Tibial artery (tissue), 4 donors: ENCODE measurements around the gene TMEM240.
"Not testable (repeated sequence)": the region's sequence is repeated elsewhere in the genome, so short reads cannot be mapped to it uniquely, and the experiment has no call there.

ENCODE experiments used
- DNase-seq, 2 donors: peaks; one replicate each; pipeline ENCODE4 v3.0.0-alpha.2; 2019
- H3K27ac ChIP-seq, 2 donors: fragments of 200-600 bp; sonication (generic) in 1 of 2; 1 replicate in 1 of 2; 2 replicates in 1 of 2; pipeline ENCODE4 v1.5.1; 2018 to 2019; ENCODE audit warnings: mild to moderate bottlenecking in 1 of 2
- H3K27me3 ChIP-seq, 2 donors: fragments of 200-600 bp; sonication (generic) in 1 of 2; one replicate each; pipeline versions ENCODE4 v1.5.1 to v1.6.0; 2016 to 2019
- H3K36me3 ChIP-seq, 3 donors: fragments of 200-600 bp; sonication (generic) in 2 of 3; one replicate each; pipeline ENCODE4 v1.5.1; 2016 to 2019; ENCODE audit warnings: mild to moderate bottlenecking in 2 of 3
- H3K4me1 ChIP-seq, 4 donors: fragments of 200-600 bp; sonication (generic) in 2 of 4; 1 replicate in 3 of 4; 2 replicates in 1 of 4; pipeline ENCODE4 v1.5.1; 2016 to 2019
- H3K4me3 ChIP-seq, 2 donors: fragments of 200-600 bp; sonication (generic) in 1 of 2; 1 replicate in 1 of 2; 2 replicates in 1 of 2; pipeline ENCODE4 v1.5.1; 2018 to 2019; ENCODE audit warnings: mild to moderate bottlenecking in 2 of 2
- H3K9me3 ChIP-seq, 3 donors: fragments of 200-600 bp; sonication (generic) in 1 of 3; one replicate each; pipeline ENCODE4 v1.5.1; 2016 to 2019
- intact Hi-C: fragments of 100-400 bp; cut with DNase I; formaldehyde crosslinking; loops from one replicate; pipeline ENCODE4 v1.15.0; 2023; ENCODE audit warnings: low total_unique reads
- TF ChIP-seq, protein P1 (sequence below), 2 experiments: fragments of 200-600 bp in 1 of 2; fragments of 450-650 bp in 1 of 2; IDR thresholded peaks; one replicate each; pipeline ENCODE4 v1.5.1; 2017 to 2019; ENCODE audit warnings: antibody characterized with exemption in 2 of 2, mild to moderate bottlenecking in 1 of 2, moderate library complexity in 1 of 2

Gene TMEM240

DNA sequence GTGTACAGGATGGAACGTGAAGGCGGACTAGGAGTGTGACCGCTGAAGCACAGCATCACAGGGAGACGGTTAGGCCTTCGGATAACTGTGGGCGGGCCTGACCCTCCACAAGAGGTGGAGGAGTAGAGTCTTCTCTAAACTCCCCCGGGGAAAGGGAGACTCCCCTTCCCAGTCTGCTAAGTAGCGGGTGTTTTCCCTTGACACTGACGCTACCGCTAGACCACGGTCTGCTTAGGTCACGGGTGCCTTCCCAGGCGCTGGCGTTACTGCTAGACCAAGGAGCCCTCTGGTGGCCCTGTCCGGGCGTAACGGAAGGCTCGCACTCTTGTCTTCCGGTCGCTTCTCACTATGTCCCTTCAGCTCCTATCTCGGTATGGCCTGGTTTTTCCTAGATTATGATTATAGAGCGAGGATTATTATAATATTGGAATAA is 35.0 kb downstream of the TMEM240 start:
- peak in 1 of 2 donors; percentile 34 for DNase-seq
- intact Hi-C loops, result not testable (repeated sequence)
- peak overlapping the region; percentile 31 to 58 for H3K27ac ChIP-seq

DNA sequence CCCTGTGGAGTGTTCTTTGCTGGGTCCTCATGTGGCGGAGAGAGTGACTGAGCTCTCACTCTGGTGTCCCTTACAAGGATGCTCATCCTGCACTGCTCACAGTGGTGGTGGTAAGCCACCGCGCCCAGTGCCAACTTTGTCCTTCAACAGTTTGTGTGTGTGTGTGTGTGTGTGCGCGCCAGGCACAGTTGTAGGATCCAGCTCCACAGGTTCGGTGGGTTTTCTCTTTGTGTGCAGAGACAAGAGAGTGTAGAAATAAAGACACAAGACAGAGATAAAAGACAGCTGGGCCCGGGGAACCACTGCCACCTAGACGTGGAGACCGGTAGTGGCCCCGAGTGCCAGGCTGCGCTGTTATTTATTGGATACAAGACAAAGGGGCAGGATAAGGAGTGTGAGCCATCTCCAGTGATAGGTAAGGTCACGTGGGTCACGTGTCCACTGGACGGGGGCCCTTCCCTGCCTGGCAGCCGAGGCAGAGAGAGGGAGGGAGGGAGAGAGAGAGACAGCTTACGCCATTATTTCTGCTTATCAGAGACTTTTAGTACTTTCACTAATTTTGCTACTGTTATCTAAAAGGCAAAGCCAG is 35.6 kb downstream of the TMEM240 start:
- H3K4me3 ChIP-seq, result peak overlapping the region in 1 of 2 donors; percentile 9

More for the DNA sequence above, 35.0 kb downstream of the TMEM240 start:
- TF ChIP-seq, protein P1, sequence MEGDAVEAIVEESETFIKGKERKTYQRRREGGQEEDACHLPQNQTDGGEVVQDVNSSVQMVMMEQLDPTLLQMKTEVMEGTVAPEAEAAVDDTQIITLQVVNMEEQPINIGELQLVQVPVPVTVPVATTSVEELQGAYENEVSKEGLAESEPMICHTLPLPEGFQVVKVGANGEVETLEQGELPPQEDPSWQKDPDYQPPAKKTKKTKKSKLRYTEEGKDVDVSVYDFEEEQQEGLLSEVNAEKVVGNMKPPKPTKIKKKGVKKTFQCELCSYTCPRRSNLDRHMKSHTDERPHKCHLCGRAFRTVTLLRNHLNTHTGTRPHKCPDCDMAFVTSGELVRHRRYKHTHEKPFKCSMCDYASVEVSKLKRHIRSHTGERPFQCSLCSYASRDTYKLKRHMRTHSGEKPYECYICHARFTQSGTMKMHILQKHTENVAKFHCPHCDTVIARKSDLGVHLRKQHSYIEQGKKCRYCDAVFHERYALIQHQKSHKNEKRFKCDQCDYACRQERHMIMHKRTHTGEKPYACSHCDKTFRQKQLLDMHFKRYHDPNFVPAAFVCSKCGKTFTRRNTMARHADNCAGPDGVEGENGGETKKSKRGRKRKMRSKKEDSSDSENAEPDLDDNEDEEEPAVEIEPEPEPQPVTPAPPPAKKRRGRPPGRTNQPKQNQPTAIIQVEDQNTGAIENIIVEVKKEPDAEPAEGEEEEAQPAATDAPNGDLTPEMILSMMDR (IDR thresholded peaks at IDR 0.05), result peak; percentile 24 to 28
- H3K36me3 ChIP-seq, H3K9me3 ChIP-seq, H3K27me3 ChIP-seq: not testable (repeated sequence)
- Histone ChIP-seq H3K4me3 (peak overlapping the region in 1 of 2 donors; percentile 9), H3K4me1 (peaks cover 0 to 10% (median 0%) of the 10 kb centered on the region in 4 donors)

DNA sequence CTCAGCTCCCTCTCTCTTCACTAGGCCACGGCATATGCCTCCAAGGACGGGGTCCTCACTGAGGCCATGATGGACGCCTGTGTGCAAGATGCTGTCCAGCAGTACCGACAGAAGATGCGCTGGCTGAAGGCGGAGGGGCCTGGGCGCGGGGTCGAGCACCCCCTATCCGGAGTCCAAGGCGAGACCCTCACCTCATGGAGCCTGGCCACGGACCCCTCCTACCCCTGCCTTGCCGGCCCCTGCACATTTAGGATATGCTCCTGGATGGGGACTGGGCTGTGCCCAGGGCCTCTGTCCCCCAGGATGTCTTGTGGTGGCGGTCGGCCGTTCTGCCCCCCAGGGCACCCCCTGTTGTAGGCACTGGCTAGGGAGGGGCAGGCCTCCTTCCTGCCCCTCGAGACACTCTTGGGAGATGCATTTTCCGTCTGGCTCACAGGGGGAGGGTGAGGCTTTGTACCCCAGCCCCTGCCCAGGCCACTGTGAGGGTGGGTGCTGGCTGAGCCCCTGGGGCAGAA is 44.9 kb downstream of the TMEM240 start:
- H3K4me3 ChIP-seq, intact Hi-C loops, H3K27me3 ChIP-seq, H3K4me1 ChIP-seq, DNase-seq, H3K27ac ChIP-seq: not testable (repeated sequence)
- H3K36me3 ChIP-seq, result peaks cover 33 to 58% (median 53%) of the 10 kb centered on the region in 3 donors
- H3K9me3 ChIP-seq, result peaks cover 0 to 11% (median 9%) of the 10 kb centered on the region in 3 donors

More for the DNA sequence above, 35.6 kb downstream of the TMEM240 start:
- DNase-seq, result peak; percentile 57 to 74
- intact Hi-C loops, H3K9me3 ChIP-seq, H3K27me3 ChIP-seq, H3K36me3 ChIP-seq: not testable (repeated sequence)
- TF ChIP-seq, protein P1 (IDR thresholded peaks at IDR 0.05), result peak; percentile 54 to 56
- peak overlapping the region; percentile 31 to 58 for H3K27ac ChIP-seq
- H3K4me1 ChIP-seq, result peaks cover 0 to 10% (median 0%) of the 10 kb centered on the region in 4 donors

DNA sequence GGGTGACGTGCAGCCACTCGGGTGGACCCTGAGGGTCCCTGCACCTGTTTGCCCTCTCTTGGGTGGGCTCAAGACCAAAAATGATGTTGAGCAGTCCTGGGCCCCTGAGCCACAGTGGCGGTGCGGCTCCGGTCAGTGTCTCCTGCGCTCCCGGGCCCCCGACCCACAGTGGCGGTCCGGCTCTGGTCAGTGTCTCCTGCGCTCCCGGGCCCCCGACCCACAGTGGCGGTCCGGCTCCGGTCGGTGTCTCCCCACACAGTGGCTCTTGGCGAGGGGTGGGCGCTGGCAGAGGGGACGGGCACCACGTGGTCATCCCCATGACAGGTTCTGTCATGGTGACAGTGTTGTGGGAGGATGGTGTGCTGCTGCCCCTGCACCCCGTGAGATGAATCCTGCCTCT is 46.1 kb downstream of the TMEM240 start:
- H3K27ac ChIP-seq, H3K4me1 ChIP-seq, H3K27me3 ChIP-seq, intact Hi-C loops, H3K4me3 ChIP-seq, DNase-seq: not testable (repeated sequence)
- peaks cover 44 to 70% (median 64%) of the 10 kb centered on the region in 3 donors for H3K36me3 ChIP-seq
- peaks cover 0 to 11% (median 9%) of the 10 kb centered on the region in 3 donors for H3K9me3 ChIP-seq

DNA sequence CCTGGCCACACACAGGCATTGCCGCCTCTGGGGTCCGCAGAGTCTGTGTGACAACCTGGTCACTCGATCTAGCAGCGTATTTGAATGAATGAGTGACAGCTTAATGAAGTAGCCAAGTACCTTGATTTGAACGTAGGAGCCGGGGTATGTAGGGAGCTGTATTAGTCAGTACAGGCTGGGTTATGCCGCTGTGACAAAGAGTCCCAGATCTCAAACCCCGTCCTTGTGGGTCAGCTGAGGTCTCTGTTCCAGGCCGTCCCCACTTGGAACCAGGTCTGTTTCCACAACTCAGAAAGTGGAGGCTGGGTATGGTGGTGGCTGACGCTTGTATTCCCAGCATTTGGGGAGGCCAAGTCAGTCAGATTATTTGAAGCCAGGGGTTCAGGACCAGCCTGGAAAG is 48.8 kb downstream of the TMEM240 start:
- Histone ChIP-seq H3K4me1 (no peaks in the 10 kb centered on the region), H3K4me3 (no peak overlapping the region), H3K27me3 (no peaks in the 10 kb centered on the region), H3K36me3 (peaks cover 45 to 97% (median 89%) of the 10 kb centered on the region in 3 donors), H3K27ac (no peak overlapping the region), H3K9me3 (peaks cover 0 to 11% (median 9%) of the 10 kb centered on the region in 3 donors)
- intact Hi-C loops, result no loop called here
- no peak for DNase-seq
- TF ChIP-seq, protein P1 (IDR thresholded peaks at IDR 0.05), result no peak

DNA sequence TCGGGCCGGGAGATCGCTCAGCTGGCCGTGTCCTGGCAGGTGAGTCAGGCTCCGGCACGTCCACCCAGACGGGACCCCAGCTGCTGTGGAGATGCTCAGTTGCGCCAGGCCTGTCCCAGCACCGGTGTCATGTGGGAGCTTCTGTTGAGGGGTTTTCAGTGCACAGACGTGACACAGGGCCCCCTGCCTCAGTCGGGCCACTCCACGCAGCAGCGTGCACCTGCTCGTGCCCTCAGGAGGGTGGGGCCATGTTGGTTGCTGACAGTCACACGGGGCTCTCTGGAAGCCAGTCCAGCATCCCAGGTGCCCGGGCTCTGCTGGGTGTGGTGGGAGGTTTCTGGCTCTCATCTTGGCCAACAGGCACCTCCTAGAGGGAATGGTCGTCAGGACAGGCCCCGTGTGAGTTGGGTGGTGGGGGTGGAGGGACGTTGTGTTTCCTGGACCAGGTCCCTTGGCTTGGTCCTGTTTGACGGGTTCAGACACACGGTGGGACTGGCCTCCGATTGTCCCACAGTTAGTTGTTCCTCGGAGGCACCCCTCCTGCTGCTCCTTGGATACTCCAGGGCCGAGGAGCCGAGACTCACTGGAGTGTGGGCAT is 49.7 kb downstream of the TMEM240 start:
- intact Hi-C loops, result no loop called here
- Histone ChIP-seq H3K36me3 (peaks cover 49 to 100% (median 92%) of the 10 kb centered on the region in 3 donors), H3K27me3 (no peaks in the 10 kb centered on the region), H3K4me3 (no peak overlapping the region), H3K4me1 (no peaks in the 10 kb centered on the region), H3K27ac (no peak overlapping the region), H3K9me3 (peaks cover 0 to 11% (median 9%) of the 10 kb centered on the region in 3 donors)
- no peak for DNase-seq
- TF ChIP-seq, protein P1 (IDR thresholded peaks at IDR 0.05), result no peak
